PC-9 (cell line): ENCODE data around the gene ERAS. TPM values are rescaled to one million over a fixed set of nuclear protein-coding genes. Genes with fewer than 3 reads are reported as not detected.

Experiments
- BruUV-seq: library from RNA; stranded (reverse); fragments of 400-500 nt; replicated peaks from 2 replicates; lab custom pipeline; 2021; lab: Mats Ljungman, UMichigan
- CTCF ChIA-PET: fragments of 300-600 bp; sonication (Branson Sonifier 250); formaldehyde crosslinking; loops from one replicate; lab custom pipeline; 2022; ENCODE audit warnings: antibody characterized with exemption; lab: Charles Lee
- POLR2A ChIA-PET: fragments of 300-600 bp; sonication (Branson Sonifier 250); formaldehyde crosslinking; loops from one replicate; lab custom pipeline; 2022; ENCODE audit warnings: antibody characterized with exemption; ENCODE audit not compliant: unreplicated experiment; lab: Charles Lee
- DNase-seq, 2 experiments: peaks; one replicate each; pipeline versions ENCODE4 v3.0.0 to v3.0.0-alpha.2; 2015 to 2022; ENCODE audit warnings: mixed read lengths in 1 of 2
- H2AFZ ChIP-seq: fragments of 200-600 bp; sonication (generic); 2 replicates; pipeline ENCODE4 v1.8.1; 2017; ENCODE audit warnings: antibody characterized with exemption
- H3F3A ChIP-seq: fragments of 200-600 bp; sonication (generic); 2 replicates; pipeline ENCODE4 v1.8.1; 2017; ENCODE audit warnings: antibody characterized with exemption, mild to moderate bottlenecking, low read depth; ENCODE audit not compliant: insufficient read depth
- H3K27ac ChIP-seq: fragments of 200-600 bp; sonication (generic); 2 replicates; pipeline ENCODE4 v1.6.1; 2016; ENCODE audit warnings: mixed run types
- H3K27me3 ChIP-seq: fragments of 200-600 bp; sonication (generic); 2 replicates; pipeline ENCODE4 v1.6.1; 2016; ENCODE audit warnings: low read depth, mixed run types; ENCODE audit not compliant: insufficient read depth
- H3K36me3 ChIP-seq: fragments of 200-600 bp; sonication (generic); 2 replicates; pipeline ENCODE4 v1.6.1; 2016; ENCODE audit warnings: low read depth, mixed run types
- H3K4me1 ChIP-seq: fragments of 200-600 bp; sonication (generic); replicated peaks from 2 replicates; pipeline ENCODE4 v1.6.1; 2016; ENCODE audit warnings: mixed run types; ENCODE audit not compliant: insufficient read depth
- H3K4me2 ChIP-seq: fragments of 200-600 bp; sonication (generic); 2 replicates; pipeline ENCODE4 v1.6.1; 2017; ENCODE audit warnings: mixed run types
- H3K4me3 ChIP-seq: fragments of 200-600 bp; sonication (generic); 2 replicates; pipeline ENCODE4 v1.6.1; 2016; ENCODE audit warnings: mixed run types
- H3K79me2 ChIP-seq: fragments of 200-600 bp; sonication (generic); 2 replicates; pipeline ENCODE4 v1.6.1; 2017; ENCODE audit warnings: low read depth, mixed run types
- H3K9me2 ChIP-seq: fragments of 200-600 bp; sonication (generic); 2 replicates; pipeline ENCODE4 v1.8.1; 2017; ENCODE audit warnings: mild to moderate bottlenecking; ENCODE audit not compliant: insufficient read depth
- H3K9me3 ChIP-seq: fragments of 200-600 bp; sonication (generic); 2 replicates; pipeline ENCODE4 v1.8.1; 2016; ENCODE audit warnings: low read depth; ENCODE audit not compliant: insufficient read depth
- H4K20me1 ChIP-seq: fragments of 200-600 bp; sonication (generic); 2 replicates; pipeline ENCODE4 v1.8.1; 2017; ENCODE audit not compliant: insufficient read depth
- CTCF ChIP-seq: fragments of 200-600 bp; sonication (generic); conservative IDR thresholded peaks from 2 replicates; pipeline ENCODE4 v1.6.1; 2017; ENCODE audit warnings: mixed run types, antibody characterized with exemption, mild to moderate bottlenecking, moderate library complexity
- EZH2 ChIP-seq: fragments of 200-600 bp; sonication (generic); IDR thresholded peaks from 2 replicates; pipeline ENCODE4 v1.8.0; 2017; ENCODE audit warnings: antibody characterized with exemption, low read depth
- intact Hi-C: fragments of 100-400 bp; cut with micrococcal nuclease; formaldehyde crosslinking; loops from one replicate; pipeline ENCODE4 v1.10.0; 2022; ENCODE audit not compliant: unreplicated experiment
- total RNA-seq: library from RNA; stranded (reverse); gene quantifications from 2 replicates; pipeline ENCODE4 v1.2.3, GENCODE V29; 2021

ERAS gene
- total RNA-seq, 1 experiment from 2014 or later, result not detected

DNA sequence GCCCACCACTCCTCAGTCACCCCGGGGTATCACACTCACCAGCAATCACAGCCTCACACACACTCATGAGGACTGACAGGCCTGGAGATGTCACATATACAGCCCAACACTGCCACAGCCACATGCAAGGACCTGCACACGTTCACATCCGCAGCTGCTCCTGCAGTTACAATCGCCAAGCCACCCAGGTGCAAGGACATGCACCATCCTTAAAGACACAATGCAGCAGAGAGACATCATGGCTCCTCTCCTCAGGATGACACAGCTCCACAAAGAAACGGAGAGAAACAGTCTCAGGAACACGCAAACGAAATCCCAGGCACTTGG lies 8.0 kb downstream of the ERAS start:
- no peak for TF ChIP-seq EZH2
- TF ChIP-seq CTCF, result no peak
- H3K27me3 ChIP-seq, result no peaks in the 10 kb centered on the region
- no peaks in the 10 kb centered on the region for H3K36me3 ChIP-seq
- H3F3A ChIP-seq, result no peaks in the 10 kb centered on the region
- H3K27ac ChIP-seq, result no peak overlapping the region
- no peaks in the 10 kb centered on the region for H3K9me2 ChIP-seq
- H3K4me3 ChIP-seq, result no peak overlapping the region
- no peak for DNase-seq
- no peaks in the 10 kb centered on the region for H4K20me1 ChIP-seq
- H3K79me2 ChIP-seq, result no peaks in the 10 kb centered on the region
- ChIA-PET CTCF (no interaction called here), POLR2A (no interaction called here)
- BruUV-seq, result no TSS peak
- intact Hi-C loops, result no loop called here
- H3K4me2 ChIP-seq, result no peak overlapping the region
- H3K4me1 ChIP-seq, result no peaks in the 10 kb centered on the region
- H2AFZ ChIP-seq, result no peak overlapping the region
- H3K9me3 ChIP-seq, result no peaks in the 10 kb centered on the region

DNA sequence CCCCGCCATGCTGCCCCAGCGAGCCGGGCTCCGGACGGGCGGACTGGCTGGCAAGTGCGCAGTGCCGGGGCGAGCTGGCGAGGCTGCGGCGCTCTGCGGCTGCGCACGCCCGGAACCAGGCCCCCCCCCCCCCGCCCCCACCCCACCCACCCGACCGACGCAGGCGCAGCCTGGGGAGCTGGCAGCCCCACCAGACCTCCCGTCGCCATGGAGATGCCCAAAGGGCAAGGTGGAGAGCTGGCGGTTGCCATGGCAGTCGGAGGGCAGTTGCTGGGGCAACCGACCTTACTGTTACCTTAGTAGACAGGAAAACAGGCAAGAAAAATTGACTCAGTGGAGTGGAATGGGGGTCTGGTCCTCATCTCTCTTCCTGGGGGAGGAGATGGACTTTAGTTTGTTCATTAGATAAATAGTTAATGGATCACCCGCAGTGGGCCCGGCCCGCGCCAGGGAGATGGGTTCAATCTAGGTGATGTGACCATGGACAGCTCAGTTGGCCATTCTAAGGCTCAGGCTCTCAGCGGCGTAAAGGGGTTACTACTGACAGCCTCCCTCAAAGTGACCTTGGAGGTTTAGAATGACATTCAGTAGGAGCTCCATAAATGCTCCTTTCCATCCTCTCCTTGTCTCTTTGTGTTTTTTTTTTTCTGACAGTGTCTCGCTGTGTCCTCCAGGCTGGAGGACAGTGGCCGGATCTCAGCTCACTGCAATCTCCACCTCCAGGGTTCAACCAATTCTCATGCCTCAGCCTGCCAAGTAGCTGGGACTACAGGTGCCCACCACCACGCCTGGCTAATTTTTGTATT lies 9.4 kb downstream of the ERAS start, which contains the start of gene PCSK1N:
Gene PCSK1N, minus strand, starts transcription at position 87 of the 806 bp plus-strand sequence. Its CDS starts 78 bp downstream, at position 9.
- no peaks in the 10 kb centered on the region for H3K79me2 ChIP-seq
- no peak for DNase-seq
- no peak within 1 kb of the TSS for H3K27ac ChIP-seq
- intact Hi-C loops, result no loop called here
- no peaks in the 10 kb centered on the region for H3K9me2 ChIP-seq
- H3K36me3 ChIP-seq, result no peaks in the 10 kb centered on the region
- H3K4me1 ChIP-seq, result no peaks in the 10 kb centered on the region
- CTCF ChIA-PET, result no interaction called here
- no TSS peak for BruUV-seq
- no peak within 1 kb of the TSS for H3K4me2 ChIP-seq
- no peak for TF ChIP-seq EZH2
- POLR2A ChIA-PET, result interaction anchor here (0.7 kb wide), 1 partner anchor 11 kb away, joined by 9 read pairs; no protein-coding TSS in a partner anchor
- no peaks in the 10 kb centered on the region for H3K9me3 ChIP-seq
- H3K4me3 ChIP-seq, result no peak within 1 kb of the TSS
- no peaks in the 10 kb centered on the region for H3F3A ChIP-seq
- no peak within 1 kb of the TSS for H2AFZ ChIP-seq
- H3K27me3 ChIP-seq, result no peaks in the 10 kb centered on the region
- no peaks in the 10 kb centered on the region for H4K20me1 ChIP-seq

- Histone ChIP-seq H3F3A (no peaks in the 10 kb centered on the region), H3K36me3 (no peaks in the 10 kb centered on the region), H3K27me3 (no peaks in the 10 kb centered on the region), H3K79me2 (no peaks in the 10 kb centered on the region), H3K4me1 (no peaks in the 10 kb centered on the region), H3K27ac (no peak overlapping the region), H3K4me2 (no peak overlapping the region), H4K20me1 (no peaks in the 10 kb centered on the region), H2AFZ (no peak overlapping the region), H3K4me3 (no peak overlapping the region), H3K9me3 (no peaks in the 10 kb centered on the region), H3K9me2 (no peaks in the 10 kb centered on the region)
- intact Hi-C loops, result no loop called here
- no peak for DNase-seq
- POLR2A ChIA-PET, result no interaction called here
- BruUV-seq, result no TSS peak
- TF ChIP-seq EZH2 (no peak), CTCF (no peak)
- CTCF ChIA-PET, result no interaction called here
Observed at GRCh38 chrX:48839686-48840085, 13.4 kb downstream of the ERAS start.
